HG02870 (cell line): ENCODE measurements around the gene KLHL3.

Source experiments
- ATAC-seq: cut with Tn5 transposase; IDR thresholded peaks from one replicate; pipeline ENCODE4 v1.9.1; 2021; ENCODE audit warnings: mild to moderate bottlenecking, moderate library complexity; ENCODE audit not compliant: unreplicated experiment

The KLHL3 gene

DNA sequence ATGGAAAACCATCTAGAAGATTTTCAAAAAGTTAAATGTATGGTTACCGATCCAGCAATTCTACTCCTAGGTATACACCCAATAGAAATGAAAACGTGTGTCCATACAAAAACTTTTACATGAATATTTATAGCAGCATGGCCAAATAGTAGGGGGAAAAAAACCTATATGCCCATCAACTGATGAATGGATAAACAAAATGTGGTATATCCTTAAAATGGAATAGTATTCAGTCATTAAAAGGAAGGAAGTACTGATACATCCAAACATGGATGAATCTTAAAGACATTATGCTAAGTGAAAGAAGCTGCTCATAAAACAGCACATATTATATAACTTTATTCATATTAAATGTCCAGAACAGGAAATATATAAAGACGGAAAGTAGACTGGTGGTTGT is 143.6 kb downstream of the KLHL3 start:
- ATAC-seq = no peak

- no peak for ATAC-seq
Measured at GRCh38 chr5:137589185-137589584, 146.7 kb downstream of the KLHL3 start.

DNA sequence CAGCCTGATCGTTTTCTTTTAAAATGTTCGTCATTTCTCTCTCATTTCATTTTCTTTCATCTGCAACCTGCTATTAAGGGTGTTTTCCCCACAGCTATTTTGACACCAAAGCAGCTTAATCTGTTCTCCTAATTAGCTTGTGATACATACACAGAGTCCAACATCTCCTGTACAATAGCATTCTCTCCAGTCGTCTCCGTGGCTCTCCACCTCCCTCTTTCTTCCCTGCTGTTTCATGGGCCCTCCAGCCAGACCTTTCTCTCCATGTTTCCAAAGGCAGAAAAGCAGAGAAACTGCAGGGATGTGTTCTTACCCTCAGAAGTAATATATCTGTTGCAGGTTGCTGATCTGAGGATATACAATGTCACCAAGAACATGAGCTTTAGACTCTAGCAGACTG is 148.0 kb downstream of the KLHL3 start:
- no peak for ATAC-seq

DNA sequence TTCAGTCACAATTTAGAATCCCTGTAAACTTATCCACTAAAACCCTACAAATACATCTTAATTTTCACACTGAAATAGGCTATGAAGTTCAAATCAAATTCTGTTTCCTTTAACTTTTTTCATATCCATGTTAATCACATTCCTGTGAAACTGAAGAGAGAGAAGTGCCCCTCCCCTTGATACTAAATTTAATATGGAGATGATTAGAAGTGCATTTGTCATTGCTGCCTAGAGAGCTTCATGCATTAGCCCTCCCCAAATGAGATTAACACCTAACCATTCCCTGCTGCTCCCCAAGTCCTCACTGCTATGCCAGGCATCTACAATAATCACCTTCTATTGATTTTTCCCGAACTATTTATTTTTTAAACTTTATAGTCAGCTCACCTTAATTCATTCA is 151.6 kb downstream of the KLHL3 start:
- ATAC-seq = no peak

DNA sequence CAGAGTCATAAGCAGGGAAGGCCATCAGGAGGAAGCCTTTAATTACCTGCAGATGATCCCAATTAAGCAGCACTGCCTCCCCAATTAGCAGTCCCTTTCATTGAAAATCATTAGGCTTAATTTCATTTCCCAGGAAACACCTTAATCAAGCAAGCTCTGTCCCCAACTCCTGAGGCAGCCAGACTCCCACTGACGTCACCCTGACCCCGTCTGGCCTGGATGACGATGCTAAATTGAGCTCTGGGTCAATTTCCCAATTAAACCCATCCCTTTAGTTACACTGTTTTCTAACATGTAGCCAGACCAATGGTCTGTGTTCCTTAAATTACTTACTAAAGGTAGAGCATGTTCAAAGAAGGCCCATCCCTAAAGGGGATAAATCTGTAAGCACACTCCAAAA is 152.8 kb downstream of the KLHL3 start:
- ATAC-seq = no peak

- no peak for ATAC-seq
Measured at GRCh38 chr5:137582218-137582617, 153.7 kb downstream of the KLHL3 start.

GRCh38 chr5:137581776-137582175 is 154.1 kb downstream of the KLHL3 start:
- ATAC-seq = no peak

DNA sequence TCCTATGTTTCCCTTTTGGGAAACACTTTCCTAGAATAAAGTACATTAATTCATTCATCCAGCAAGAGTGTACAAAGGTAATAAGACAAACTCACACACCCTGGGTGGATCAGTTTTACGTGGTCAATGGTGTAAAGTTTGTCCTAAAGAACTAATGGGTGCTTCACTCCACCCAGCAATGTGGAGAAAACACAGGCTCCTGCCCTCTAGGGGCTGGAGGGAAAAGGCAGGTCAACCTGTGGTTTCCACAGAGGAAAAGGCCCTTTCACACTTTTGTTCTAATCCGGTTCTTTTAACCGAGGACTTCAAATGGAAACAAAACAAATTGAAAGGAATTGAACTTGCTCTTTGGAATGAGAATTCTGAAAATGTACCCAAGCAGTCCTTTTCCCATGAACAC is 155.9 kb downstream of the KLHL3 start:
- ATAC-seq = no peak

- no peak for ATAC-seq
Measured at GRCh38 chr5:137575847-137576246, 160.0 kb downstream of the KLHL3 start.

DNA sequence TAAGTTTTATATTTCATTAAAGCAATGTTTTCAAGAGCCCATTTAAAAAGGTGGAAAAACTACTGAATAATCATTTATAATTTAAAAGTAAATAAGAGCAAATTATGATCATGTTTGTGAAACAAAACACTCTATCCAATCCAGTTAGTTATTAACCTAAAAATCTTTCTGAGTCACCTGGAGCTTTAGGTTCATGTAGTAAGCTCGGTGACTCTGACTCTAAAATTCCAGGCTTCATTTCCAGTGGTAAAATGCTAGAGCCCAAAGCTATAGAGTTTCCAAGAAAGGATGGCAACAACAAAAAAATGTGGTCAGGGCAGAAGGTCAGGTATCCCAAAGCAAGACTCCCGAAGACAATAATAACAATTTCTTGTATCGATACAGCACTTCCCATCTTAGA is 160.7 kb downstream of the KLHL3 start:
- ATAC-seq = no peak

GRCh38 chr5:137573376-137573775 is 162.5 kb downstream of the KLHL3 start:
- no peak for ATAC-seq

GRCh38 chr5:137572042-137572695 is 163.7 kb downstream of the KLHL3 start:
- no peak for ATAC-seq

DNA sequence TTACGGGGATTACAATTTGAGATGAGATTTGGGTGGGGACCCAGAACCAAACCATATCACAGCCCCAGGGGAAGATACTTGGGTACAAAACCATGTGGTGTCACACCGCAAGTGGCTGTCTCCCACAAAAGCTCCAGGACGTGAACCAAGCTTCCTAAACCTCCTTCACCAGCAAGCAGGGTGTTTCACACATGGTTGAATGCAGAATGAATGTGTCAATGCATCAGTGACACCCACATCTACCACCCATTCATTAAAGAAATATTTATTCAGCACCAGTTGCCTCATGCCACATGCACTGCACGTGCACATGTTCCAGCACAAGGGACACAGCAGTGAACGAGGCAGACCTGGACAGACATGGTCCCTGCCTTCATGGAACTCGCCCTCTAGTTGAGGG is 165.8 kb downstream of the KLHL3 start:
- no peak for ATAC-seq
